ENCODE measurements around the gene GTSE1. TPM values are rescaled to one million over a fixed set of nuclear protein-coding genes. Genes with fewer than 3 reads are reported as not detected.

The GTSE1 gene
- total RNA-seq, 1 experiment from 2014 or later = 38.8 TPM

- no peak overlapping the region for H3K4me3 ChIP-seq (ENCODE audit: insufficient read depth, low read depth, low read length)
- peak; percentile 26 for DNase-seq
- H3K36me3 ChIP-seq (replicated peaks; ENCODE audit: control insufficient read depth, insufficient read depth, low read length) = peaks cover 31% of the 10 kb centered on the region
Observed at GRCh38 chr22:46320716-46321386, 24.2 kb downstream of the GTSE1 start.

DNA sequence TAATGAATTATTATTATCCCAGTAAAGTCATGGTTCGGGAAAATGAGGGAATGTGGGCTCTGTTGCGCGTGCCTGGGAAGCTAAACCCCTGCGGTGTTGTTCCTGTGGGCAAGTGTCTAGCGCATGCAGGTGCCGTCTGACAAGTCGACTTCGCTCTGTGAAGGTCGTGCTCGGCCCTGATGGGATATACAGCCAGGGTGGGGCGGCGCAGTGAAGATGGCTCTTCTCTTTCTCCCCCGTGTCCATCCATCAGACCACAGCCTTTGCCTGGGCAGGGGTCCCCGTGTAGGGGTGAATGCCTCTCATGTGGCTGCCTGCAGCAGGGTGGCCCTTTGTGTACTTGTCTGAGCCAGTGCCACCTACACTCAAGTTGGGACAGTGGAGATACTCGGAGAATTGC is 26.0 kb downstream of the GTSE1 start:
- DNase-seq = peak; percentile 20
- peaks cover 32% of the 10 kb centered on the region for H3K36me3 ChIP-seq (replicated peaks; ENCODE audit: control insufficient read depth, insufficient read depth, low read length)
- H3K27me3 ChIP-seq (ENCODE audit: control insufficient read depth, insufficient read depth, low read length) = no peaks in the 10 kb centered on the region
- no peak overlapping the region for H3K4me3 ChIP-seq (ENCODE audit: insufficient read depth, low read depth, low read length)

More at GRCh38 chr22:46320716-46321386, 24.2 kb downstream of the GTSE1 start:
- H3K27me3 ChIP-seq (ENCODE audit: control insufficient read depth, insufficient read depth, low read length) = no peaks in the 10 kb centered on the region

DNA sequence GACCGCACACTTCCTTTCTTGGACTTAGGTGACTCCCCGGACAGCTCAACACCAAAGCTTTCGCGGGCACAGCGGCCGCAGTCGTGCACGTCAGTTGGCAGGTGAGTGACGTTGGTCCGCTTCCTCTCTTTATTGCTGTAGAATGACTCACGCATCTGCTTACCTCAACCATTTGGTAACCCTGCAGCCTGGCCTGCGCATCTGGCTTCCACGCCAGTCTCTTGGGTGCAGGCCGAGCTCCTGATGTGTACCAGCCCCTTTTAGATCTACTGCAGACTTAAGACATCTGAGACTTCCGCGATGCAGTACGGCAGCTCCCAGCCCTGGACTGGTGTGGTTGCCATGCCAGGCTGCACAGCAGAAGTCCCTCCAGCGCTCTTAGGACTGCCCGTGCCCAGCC is 26.5 kb downstream of the GTSE1 start:
- H3K36me3 ChIP-seq (replicated peaks; ENCODE audit: control insufficient read depth, insufficient read depth, low read length) = peaks cover 30% of the 10 kb centered on the region
- H3K4me3 ChIP-seq (ENCODE audit: insufficient read depth, low read depth, low read length) = no peak overlapping the region
- DNase-seq = no peak

GRCh38 chr22:46326066-46326680 is 29.5 kb downstream of the GTSE1 start:
- no peak for DNase-seq
- Histone ChIP-seq H3K27me3 (ENCODE audit: control insufficient read depth, insufficient read depth, low read length) (no peaks in the 10 kb centered on the region), H3K4me3 (ENCODE audit: insufficient read depth, low read depth, low read length) (no peak overlapping the region), H3K36me3 (replicated peaks; ENCODE audit: control insufficient read depth, insufficient read depth, low read length) (peaks cover 29% of the 10 kb centered on the region)

More for the DNA sequence above, 26.5 kb downstream of the GTSE1 start:
- H3K27me3 ChIP-seq (ENCODE audit: control insufficient read depth, insufficient read depth, low read length) = no peaks in the 10 kb centered on the region

DNA sequence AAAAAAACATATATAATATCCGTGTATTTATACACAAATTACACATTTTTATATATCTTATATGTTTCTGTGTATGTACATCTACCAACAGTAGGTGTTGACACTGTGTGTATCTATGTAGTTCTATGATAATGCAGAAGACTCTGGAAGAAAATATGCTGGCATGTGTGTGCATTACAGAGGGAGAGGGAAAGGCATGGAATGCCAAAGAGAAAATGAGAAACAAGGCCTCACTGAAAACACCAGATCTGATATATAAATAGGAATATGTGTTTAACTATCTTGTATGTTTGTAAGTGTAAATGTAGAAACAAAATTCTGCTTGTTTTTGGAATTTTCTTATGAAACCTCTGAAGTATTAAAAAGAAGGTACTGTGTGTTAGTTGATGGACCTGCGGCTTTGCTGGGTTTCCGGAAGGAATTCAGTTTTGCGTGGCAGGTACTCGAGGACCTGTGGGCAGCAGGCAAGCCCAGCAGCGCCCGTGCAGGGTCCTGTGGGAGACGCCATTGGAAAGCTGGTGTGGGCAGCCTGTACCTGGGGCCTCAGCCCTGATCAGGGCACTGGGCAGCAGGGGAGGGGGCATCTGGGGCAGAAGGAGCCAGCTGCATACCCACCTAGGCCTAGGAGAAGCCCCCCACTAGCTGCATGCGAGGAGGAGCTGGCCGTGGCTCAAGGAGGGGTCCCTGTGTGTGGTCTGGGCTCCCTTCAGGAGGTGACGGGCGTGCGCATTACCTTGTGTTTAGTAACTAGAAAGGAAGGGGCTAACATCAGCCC is 31.2 kb downstream of the GTSE1 start:
- Histone ChIP-seq H3K27me3 (ENCODE audit: control insufficient read depth, insufficient read depth, low read length) (no peaks in the 10 kb centered on the region), H3K36me3 (replicated peaks; ENCODE audit: control insufficient read depth, insufficient read depth, low read length) (peaks cover 31% of the 10 kb centered on the region), H3K4me3 (ENCODE audit: insufficient read depth, low read depth, low read length) (no peak overlapping the region)
- no peak for DNase-seq

DNA sequence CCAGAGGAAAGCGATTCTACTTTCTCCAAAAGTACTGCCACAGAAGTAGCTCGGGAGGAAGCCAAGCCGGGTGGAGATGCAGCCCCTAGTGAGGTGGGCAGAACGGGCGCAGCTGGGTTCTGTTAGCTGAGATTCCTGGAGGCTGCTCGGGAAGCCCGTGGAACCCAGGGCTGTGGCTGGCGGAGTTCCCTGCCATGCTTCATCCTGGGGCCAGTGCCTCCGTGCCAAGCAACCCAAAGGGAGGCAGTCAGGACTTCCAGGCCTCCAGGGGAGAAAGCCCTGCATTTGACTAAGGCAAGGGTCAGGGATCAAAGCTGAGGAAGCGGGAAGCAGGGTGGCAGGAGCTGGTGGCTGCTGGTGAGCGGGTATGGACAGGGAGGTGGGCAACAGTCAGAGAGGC is 32.1 kb downstream of the GTSE1 start:
- Histone ChIP-seq H3K36me3 (replicated peaks; ENCODE audit: control insufficient read depth, insufficient read depth, low read length) (peaks cover 29% of the 10 kb centered on the region), H3K27me3 (ENCODE audit: control insufficient read depth, insufficient read depth, low read length) (no peaks in the 10 kb centered on the region), H3K4me3 (ENCODE audit: insufficient read depth, low read depth, low read length) (no peak overlapping the region)
- DNase-seq = no peak

- DNase-seq = no peak
- H3K36me3 ChIP-seq (replicated peaks; ENCODE audit: control insufficient read depth, insufficient read depth, low read length) = peaks cover 26% of the 10 kb centered on the region
- no peaks in the 10 kb centered on the region for H3K27me3 ChIP-seq (ENCODE audit: control insufficient read depth, insufficient read depth, low read length)
- H3K4me3 ChIP-seq (ENCODE audit: insufficient read depth, low read depth, low read length) = no peak overlapping the region
Observed at GRCh38 chr22:46329616-46330015, 32.9 kb downstream of the GTSE1 start.

GRCh38 chr22:46330426-46330825 is 33.8 kb downstream of the GTSE1 start:
- Histone ChIP-seq H3K27me3 (ENCODE audit: control insufficient read depth, insufficient read depth, low read length) (no peaks in the 10 kb centered on the region), H3K36me3 (replicated peaks; ENCODE audit: control insufficient read depth, insufficient read depth, low read length) (peaks cover 25% of the 10 kb centered on the region), H3K4me3 (ENCODE audit: insufficient read depth, low read depth, low read length) (no peak overlapping the region)
- DNase-seq = no peak

GRCh38 chr22:46331496-46331895 is 34.8 kb downstream of the GTSE1 start:
- DNase-seq = no peak
- Histone ChIP-seq H3K4me3 (ENCODE audit: insufficient read depth, low read depth, low read length) (no peak overlapping the region), H3K27me3 (ENCODE audit: control insufficient read depth, insufficient read depth, low read length) (no peaks in the 10 kb centered on the region), H3K36me3 (replicated peaks; ENCODE audit: control insufficient read depth, insufficient read depth, low read length) (peaks cover 16% of the 10 kb centered on the region)

GRCh38 chr22:46335201-46336118 is 38.8 kb downstream of the GTSE1 start, which contains the start of gene TRMU:
Gene TRMU, plus strand, starts transcription at chr22:46335714. Its CDS starts 51 bp downstream, at chr22:46335765.
- H3K36me3 ChIP-seq (replicated peaks; ENCODE audit: control insufficient read depth, insufficient read depth, low read length) = peaks cover 14% of the 10 kb centered on the region
- no peaks in the 10 kb centered on the region for H3K27me3 ChIP-seq (ENCODE audit: control insufficient read depth, insufficient read depth, low read length)
- H3K4me3 ChIP-seq (ENCODE audit: insufficient read depth, low read depth, low read length) = peak within 1 kb of the TSS; percentile 98
- peak; percentile 99 for DNase-seq

DNA sequence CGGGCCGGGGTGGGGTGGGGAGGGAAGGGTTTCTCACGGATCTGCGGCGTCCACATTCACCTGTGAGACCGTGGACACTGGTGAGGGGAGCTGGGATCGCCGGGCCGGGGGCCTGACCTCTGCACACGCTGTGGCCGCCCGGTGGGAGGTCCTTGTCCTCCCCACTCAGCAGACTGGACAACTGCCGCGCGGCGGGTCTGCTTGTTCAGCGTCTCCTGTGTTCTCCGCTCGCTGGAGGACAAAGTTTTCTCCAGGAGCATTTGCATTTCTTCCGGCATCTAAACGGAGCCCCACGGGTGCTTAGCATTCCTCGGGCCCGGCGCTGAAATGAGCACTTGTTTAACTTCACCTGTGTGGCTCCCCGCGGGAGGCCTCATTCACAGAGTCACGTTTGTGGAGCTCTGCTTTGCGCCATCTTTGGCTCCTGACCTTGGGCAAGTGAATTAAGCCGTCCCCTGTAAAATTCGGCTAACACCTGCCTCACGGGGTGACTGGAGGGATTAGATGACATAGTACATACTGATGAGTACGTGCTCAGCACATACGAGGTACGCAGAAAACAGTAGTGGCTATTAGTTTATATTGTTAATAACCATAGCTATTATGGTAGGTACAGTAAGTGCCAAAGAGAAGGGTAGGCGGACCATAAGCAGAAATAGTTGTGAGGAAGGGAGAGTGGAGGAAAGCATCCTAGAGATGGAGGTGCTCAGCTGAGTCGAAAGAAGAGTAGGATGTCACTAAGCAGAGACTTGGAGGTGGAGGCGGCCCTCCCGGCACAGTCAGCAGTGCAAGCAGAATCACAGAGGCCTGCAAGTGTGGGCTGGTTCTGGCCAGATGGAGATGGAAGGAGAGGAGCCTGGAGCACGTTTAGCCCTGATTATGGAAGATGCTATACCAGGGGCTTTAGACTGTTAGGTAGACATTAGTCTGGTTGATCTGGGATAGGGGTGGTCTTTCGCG is 39.7 kb downstream of the GTSE1 start:
- H3K36me3 ChIP-seq (replicated peaks; ENCODE audit: control insufficient read depth, insufficient read depth, low read length) = peaks cover 14% of the 10 kb centered on the region

DNA sequence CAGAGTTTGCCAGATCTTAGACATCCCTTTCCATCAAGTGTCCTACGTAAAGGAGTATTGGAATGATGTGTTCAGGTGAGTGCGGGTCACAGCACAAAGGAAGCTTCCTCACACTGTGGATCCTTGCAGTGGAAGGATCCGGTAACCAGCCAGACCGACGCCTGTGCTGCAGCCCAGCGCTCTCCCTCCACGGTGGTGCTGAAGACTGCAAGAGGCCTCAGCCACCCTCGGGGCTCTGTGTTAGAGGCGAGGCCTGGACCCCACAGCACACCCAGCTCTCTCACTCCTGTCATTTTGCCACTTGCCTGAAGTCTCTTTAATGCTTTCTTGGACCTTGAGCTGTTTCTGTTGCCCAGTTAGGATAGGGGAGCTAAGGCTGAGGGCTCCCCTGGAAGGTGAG is 41.2 kb downstream of the GTSE1 start:
- H3K27me3 ChIP-seq (ENCODE audit: control insufficient read depth, insufficient read depth, low read length) = no peaks in the 10 kb centered on the region
- no peak for DNase-seq
- H3K36me3 ChIP-seq (replicated peaks; ENCODE audit: control insufficient read depth, insufficient read depth, low read length) = peaks cover 18% of the 10 kb centered on the region
- H3K4me3 ChIP-seq (ENCODE audit: insufficient read depth, low read depth, low read length) = no peak overlapping the region

More for the DNA sequence above, 39.7 kb downstream of the GTSE1 start:
- peak; percentile 74 for DNase-seq
- Histone ChIP-seq H3K27me3 (ENCODE audit: control insufficient read depth, insufficient read depth, low read length) (no peaks in the 10 kb centered on the region), H3K4me3 (ENCODE audit: insufficient read depth, low read depth, low read length) (peak overlapping the region; percentile 98)

DNA sequence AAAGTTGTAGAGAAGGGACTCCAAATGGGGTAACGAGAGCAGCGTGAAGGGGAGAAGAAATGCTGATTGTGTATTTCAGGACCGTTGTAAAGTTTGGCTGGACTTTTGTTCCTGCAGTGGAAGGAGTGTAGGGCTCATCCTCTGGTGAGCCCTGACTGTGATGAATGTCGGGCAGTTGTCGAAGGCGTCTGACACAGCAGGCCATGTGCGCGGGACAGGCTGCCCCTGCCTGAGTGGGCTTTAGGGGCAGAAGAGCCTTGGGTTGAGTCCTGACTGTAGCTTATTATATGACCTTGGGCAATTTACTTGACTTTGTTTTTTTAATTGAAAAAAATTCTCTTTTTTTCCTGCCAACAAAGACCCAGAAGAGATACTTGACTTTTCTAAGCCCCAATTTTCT is 42.0 kb downstream of the GTSE1 start:
- no peak overlapping the region for H3K4me3 ChIP-seq (ENCODE audit: insufficient read depth, low read depth, low read length)
- no peak for DNase-seq
- H3K27me3 ChIP-seq (ENCODE audit: control insufficient read depth, insufficient read depth, low read length) = no peaks in the 10 kb centered on the region
- H3K36me3 ChIP-seq (replicated peaks; ENCODE audit: control insufficient read depth, insufficient read depth, low read length) = peaks cover 19% of the 10 kb centered on the region

Measured in H7 (cell line).